Posterior cingulate gyrus (tissue), 11 donors: ENCODE data around the gene SEMA6B.
"Not testable (repeated sequence)": the region's sequence is repeated elsewhere in the genome, so short reads cannot be mapped to it uniquely, and the experiment has no call there.

Experiments
- DNase-seq, 10 donors: peaks; one replicate each; pipeline versions ENCODE4 v3.0.0 to v3.0.0-alpha.2; 2020 to 2021; ENCODE audit warnings: mixed read lengths in 3 of 10
- intact Hi-C: fragments of 100-400 bp; cut with DNase I; formaldehyde crosslinking; loops from one replicate; pipeline ENCODE4 v1.15.1; 2023

The SEMA6B gene, protein sequence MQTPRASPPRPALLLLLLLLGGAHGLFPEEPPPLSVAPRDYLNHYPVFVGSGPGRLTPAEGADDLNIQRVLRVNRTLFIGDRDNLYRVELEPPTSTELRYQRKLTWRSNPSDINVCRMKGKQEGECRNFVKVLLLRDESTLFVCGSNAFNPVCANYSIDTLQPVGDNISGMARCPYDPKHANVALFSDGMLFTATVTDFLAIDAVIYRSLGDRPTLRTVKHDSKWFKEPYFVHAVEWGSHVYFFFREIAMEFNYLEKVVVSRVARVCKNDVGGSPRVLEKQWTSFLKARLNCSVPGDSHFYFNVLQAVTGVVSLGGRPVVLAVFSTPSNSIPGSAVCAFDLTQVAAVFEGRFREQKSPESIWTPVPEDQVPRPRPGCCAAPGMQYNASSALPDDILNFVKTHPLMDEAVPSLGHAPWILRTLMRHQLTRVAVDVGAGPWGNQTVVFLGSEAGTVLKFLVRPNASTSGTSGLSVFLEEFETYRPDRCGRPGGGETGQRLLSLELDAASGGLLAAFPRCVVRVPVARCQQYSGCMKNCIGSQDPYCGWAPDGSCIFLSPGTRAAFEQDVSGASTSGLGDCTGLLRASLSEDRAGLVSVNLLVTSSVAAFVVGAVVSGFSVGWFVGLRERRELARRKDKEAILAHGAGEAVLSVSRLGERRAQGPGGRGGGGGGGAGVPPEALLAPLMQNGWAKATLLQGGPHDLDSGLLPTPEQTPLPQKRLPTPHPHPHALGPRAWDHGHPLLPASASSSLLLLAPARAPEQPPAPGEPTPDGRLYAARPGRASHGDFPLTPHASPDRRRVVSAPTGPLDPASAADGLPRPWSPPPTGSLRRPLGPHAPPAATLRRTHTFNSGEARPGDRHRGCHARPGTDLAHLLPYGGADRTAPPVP

GRCh38 chr19:4559569-4559968 is at the start of gene SEMA6B:
TSS of gene SEMA6B (minus strand) at chr19:4559684. CDS start at chr19:4558457, 1,227 bp downstream.
- intact Hi-C loops: loop anchor here (5.0 kb wide), 1 partner anchor 78 kb away; the partner anchor contains the start of gene TNFAIP8L1
- DNase-seq: peak in 2 of 10 donors; percentile 27 to 71

GRCh38 chr19:4606921-4607678 is 47.6 kb upstream of the SEMA6B start:
- DNase-seq: peak in 9 of 10 donors; percentile 20 to 93 (median 40)
- intact Hi-C loops: no loop called here

- intact Hi-C loops: no loop called here
- no peak for DNase-seq
Observed at GRCh38 chr19:4606181-4606580, 46.7 kb upstream of the SEMA6B start.

DNA sequence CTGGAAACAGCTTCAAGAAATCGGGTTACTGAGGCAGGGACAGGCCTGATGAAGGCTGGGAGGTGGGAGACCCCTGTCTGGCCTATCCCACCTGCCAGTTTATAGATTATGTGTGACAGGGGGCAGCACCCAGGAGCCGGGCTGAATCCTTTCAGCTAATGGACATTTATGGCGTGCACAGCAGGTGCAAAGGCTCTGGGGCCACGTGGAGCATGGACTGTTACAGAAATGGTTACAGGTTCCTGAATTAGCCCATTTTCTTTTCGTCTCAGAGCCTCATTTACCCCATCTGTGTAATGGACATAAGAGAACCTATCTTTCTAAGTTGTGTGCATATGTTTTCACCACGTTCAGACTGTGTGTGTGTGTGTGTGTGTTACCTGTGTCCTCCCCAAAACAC is 45.4 kb upstream of the SEMA6B start:
- DNase-seq: peak in 1 of 10 donors; percentile 28
- intact Hi-C loops: no loop called here

- intact Hi-C loops: no loop called here
- no peak for DNase-seq
Observed at GRCh38 chr19:4602915-4603314, 43.4 kb upstream of the SEMA6B start.

DNA sequence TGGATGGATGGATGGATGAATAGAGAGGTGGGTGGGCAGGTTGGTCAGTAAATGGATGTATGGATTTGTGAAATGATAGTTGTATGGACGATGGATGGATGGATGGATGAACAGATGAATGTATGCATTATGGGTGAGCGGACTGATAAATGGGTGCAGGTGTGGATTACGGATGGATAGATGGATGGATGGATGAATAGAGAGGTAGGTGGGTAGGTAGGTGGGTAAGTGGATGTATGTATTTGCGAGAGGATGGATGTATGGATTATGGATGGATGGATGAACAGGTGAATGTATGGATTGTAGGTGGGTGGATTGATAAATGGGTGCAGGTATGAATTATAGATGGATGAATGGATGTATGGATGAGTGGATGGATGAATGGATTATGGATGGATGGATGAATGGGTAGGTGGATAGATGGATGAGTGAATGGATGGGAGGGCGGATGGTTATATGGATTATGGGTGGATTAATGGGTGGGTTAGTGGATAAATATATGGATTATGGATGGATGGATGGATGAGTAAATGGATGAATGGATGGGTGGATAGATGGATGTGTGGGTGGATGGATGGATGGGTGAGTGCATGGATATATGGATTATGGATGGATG is 42.8 kb upstream of the SEMA6B start:
- intact Hi-C loops: no loop called here

GRCh38 chr19:4600893-4601292 is 41.4 kb upstream of the SEMA6B start:
- no peak for DNase-seq
- intact Hi-C loops: no loop called here

More for the DNA sequence above, 42.8 kb upstream of the SEMA6B start:
- DNase-seq: no peak

DNA sequence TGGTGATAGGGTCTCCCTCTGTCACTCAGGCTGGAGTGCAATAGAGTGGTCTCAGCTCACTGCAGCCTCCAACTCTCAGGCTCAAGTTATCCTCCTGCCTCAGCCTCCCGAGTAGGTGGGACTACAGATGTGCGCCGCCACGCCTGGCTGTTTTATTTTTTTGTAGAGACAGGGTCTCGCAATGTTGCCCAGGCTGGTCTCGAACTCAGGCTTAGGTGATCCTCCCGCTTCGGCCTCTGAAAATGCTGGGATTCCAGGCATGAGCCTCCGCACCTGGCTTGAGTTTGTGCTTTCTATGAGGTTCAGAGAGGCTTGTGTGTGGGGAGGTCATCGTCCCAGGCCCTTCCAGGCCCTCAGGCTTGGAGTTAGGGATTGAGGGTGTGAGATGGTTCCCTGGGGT is 40.6 kb upstream of the SEMA6B start:
- intact Hi-C loops: no loop called here
- no peak for DNase-seq

- intact Hi-C loops: no loop called here
- no peak for DNase-seq
Observed at GRCh38 chr19:4598712-4599111, 39.2 kb upstream of the SEMA6B start.

DNA sequence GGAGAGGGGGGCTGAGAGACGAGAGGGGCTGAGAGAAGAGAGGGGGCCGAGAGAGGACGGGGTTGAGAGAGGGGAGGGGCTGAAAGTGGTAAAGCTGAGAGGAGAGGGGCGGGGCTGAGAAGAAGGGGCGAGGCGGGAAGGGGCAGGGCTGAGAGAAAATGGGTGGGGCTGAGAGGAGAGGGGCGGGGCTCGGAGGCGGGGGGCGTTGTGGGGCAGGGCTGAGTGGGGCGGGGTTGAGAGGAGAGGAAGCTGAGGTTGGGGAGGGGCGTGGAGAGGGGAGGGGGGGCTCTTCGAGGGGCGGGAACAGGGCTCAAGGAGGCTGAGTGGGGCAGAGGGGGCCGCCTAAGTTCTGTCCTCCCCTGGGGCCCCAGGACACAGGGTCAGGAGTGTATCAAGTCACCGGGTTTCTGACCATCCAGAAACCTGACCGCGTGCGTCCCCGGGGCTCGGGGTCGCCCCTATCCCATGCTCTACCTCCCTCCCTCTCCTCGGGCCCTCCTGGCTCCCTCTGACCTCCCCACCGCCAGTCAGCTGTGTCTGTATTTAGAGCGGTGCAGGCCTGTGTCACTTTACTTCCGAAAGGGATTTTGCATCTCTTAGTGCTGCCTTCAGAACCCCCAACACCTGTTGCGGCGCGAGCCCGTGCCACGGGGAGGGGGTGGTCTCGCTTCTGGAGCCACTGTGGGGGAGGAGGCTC is 38.6 kb upstream of the SEMA6B start:
- intact Hi-C loops: no loop called here
- DNase-seq: no peak

DNA sequence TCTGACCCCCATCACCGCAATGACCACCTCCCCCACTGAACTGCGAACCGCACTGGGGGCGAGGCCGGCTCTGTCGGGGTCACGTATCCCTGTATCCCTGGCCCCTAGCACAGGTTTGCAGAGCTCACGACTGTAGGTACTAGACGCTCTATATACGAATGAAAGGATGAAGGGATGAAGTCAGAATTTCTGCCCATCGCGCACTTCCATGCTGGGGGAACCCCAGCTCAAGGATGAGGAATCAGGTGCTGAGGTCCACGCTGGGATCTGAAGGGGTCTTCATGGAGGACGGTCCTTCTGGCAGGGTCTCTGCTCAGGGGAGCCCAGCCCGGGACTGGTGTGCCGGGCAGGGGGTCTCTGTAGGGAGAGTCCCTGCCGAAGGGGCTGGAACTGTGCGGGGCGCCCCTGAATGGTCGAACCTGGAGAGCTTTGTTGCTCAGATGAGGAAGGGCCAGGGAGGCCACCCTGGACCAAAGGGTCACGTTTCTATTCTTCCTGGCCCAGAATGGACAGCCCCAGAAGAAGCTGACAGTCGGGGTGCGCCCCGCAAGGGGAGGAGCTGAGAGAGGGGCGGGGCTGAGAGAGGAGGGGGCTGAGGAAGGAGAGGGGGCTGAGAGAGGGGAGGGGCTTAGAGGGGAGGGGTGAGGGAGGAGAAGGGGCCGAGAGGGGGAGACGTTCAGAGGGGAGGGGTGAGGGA is 37.9 kb upstream of the SEMA6B start:
- DNase-seq: no peak
- intact Hi-C loops: no loop called here

DNA sequence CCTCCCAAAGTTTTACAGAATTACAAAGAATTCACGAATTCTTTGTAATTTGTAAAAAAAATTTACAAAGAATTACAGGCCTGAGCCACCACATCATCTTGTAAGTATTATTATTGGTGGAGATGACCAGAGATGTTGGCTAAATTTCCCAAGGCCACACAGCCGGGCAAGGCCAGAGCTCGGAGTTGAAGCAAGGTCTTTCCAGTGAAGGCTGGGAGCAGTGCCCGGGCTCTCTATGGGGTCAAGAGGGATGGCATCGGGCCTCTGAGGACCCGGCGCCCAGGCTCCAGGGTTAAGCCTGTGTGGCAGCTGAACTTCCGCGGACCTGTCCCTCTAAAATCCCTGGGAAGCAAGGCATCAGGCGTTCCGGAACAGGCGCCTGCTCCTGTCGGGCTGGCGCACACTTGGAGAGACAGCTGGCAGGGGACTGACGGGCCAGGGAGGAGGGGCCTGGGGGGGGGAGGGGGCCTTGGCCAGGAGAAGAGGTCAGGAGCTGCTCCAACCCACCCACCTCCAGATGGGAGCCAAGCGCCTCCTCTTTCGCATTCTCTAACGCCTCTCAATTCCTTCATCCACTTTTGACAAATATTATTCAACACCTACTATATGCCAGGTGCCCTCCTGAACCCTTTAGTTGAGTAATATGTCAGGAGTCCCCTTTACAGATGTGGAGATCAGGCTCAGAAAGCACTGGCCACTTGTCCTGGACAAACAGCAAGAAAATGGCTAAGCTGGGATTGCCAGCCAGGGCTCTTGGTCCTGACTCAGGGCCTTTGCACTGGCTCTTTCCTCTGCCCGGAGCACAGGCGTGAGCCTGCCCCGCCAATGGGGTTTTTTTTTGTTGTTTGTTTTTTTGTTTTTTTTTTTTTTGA is 36.8 kb upstream of the SEMA6B start:
- DNase-seq: no peak
- intact Hi-C loops: no loop called here

DNA sequence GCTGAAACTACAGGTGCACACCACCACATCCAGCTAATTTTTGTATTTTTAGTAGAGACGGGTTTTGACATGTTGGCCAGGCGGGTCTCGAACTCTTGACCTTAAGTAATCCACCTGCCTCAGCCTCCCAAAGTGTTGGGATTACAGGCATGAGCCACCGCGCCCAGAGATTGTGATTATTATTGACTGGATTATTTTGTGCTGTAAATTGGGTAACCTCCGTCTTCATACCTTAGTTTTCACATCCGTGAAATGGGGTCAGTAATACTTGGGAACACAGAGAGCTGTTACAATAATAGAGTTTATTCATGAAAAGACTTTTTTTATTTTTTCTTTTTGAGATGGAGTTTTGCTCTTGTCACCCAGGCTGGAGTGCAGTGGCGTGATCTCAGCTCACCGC is 35.7 kb upstream of the SEMA6B start:
- intact Hi-C loops, DNase-seq: not testable (repeated sequence)

DNA sequence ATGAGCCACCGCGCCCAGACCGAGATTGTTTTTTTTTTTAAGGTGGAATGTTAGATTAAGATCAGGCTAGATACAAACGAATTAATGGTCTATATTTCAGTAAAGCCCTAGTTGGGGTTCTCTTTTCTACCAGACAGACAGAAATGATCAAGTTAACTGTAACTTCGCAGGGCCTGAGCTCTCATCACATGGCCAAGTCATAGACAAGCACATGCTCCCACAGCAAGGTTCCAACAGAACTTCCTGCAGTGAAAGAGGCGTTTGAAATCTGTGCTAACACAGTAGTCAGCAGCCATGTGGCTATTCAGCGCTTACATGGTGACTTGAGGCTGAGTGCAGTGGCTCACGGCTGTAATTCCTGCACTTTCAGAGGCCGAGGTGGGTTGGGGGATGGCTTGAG is 34.7 kb upstream of the SEMA6B start:
- DNase-seq: peak in 1 of 10 donors; percentile 19
- intact Hi-C loops: no loop called here

DNA sequence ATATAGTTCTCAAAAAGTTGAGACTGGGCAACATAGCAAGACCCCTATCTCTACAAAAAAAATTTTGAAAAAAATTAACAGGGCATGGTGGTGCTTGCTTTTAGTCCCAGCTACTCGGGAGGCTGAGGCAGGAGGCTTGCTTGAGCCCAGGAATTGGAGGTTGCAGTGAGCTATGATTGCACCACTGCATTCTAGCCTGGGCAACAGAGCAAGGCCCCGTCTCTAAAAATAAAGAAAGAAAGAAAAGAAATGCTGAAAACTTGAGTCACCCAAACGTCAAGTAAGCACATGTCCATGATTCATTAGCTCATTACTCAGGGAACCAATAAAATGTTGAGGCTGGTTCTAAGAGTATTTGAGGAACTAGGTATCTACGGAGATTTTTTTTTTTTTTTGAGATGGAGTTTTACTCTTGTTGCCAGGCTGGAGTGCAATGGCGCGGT is 33.9 kb upstream of the SEMA6B start:
- intact Hi-C loops: no loop called here
- no peak for DNase-seq

DNA sequence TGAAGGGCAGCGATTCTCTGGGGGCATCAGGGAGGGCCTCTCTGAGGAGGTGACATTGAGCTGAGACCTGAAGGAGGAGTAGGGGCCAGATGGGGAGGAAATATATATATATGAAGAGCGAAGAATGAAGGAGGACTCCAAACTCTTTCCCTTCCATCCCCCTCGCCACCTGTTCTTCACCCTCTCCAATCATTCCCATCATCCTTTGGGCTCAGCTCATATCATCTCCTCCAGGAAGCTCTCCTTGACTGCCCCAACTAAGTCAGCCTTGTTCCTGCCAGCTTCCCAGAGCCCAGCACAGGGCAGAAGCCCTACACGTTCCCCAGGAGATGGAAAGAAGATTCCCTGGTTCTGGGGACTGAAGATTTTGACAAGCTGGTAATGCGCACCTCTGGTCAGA is 33.0 kb upstream of the SEMA6B start:
- intact Hi-C loops: no loop called here
- no peak for DNase-seq

DNA sequence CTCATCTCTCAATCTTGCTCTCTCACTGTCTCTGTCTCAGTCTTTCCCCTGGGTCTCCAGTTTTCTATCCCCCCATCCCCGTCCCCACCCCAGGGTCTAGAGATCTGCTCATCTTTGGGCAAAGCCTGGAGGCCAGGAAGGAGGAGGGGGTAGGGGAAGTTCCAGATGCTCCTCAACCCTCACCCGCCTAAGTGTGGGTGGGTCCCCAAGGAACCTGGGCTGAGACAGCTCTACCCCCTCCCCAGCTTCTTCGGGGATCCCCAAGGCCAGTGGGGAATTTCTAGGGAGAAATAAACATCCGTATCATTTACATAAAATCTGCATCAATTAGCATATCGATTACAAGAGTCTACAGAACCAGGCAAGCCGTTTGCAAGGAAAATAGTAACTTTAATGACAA is 31.8 kb upstream of the SEMA6B start:
- DNase-seq: no peak
- intact Hi-C loops: no loop called here

DNA sequence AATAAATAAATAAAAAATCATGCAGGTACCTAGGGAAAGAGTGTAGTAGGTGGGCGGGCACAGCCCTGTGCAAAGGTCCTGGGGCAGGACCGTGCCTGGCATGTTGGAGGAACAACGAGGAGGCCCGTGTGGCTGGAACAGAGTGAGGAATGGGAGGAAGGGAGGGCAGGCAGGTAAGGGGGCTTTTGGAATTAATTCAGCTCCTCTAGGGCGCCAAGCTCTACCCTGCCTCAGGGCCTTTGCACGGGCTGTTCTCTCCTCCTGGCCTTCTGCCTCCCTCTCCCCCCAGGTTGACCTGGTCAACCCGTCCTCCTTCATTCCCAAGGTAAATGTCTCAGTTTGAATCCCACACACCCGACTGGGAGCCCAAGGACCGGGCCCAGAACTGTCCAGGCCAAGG is 31.1 kb upstream of the SEMA6B start:
- peak in 1 of 10 donors; percentile 54 for DNase-seq
- intact Hi-C loops: no loop called here
